CD4-positive, alpha-beta memory T cell (primary cell): ENCODE data around the gene ERCC6L. TPM values are rescaled to one million over a fixed set of nuclear protein-coding genes. Genes with fewer than 3 reads are reported as not detected.

Experiments used
- CTCF ChIA-PET: fragments of 350-600 bp; sonication (Branson Sonifier 250); formaldehyde crosslinking; loops from one replicate; lab custom pipeline; 2021; ENCODE audit warnings: inconsistent platforms; ENCODE audit not compliant: partially characterized antibody; lab: Charles Lee
- POLR2A ChIA-PET: fragments of 350-600 bp; sonication (Branson Sonifier 250); formaldehyde crosslinking; loops from one replicate; lab custom pipeline; 2021; ENCODE audit not compliant: partially characterized antibody; lab: Charles Lee
- DNase-seq, 5 donors: peaks; one replicate each; pipeline versions ENCODE4 v3.0.0 to v3.0.0-alpha.2; 2020 to 2022; ENCODE audit warnings: mixed read lengths in 1 of 5
- H3K27ac ChIP-seq: one replicate; pipeline ENCODE4 v1.7.0; 2013; ENCODE audit warnings: low read depth, low read length
- H3K27me3 ChIP-seq: 2 replicates; pipeline ENCODE4 v1.7.0; 2013; ENCODE audit warnings: mild to moderate bottlenecking, low read length, moderate library complexity; ENCODE audit not compliant: insufficient read depth
- H3K36me3 ChIP-seq: 2 replicates; pipeline ENCODE4 v1.7.0; 2013; ENCODE audit warnings: mild to moderate bottlenecking, low read length, moderate library complexity; ENCODE audit not compliant: insufficient read depth
- H3K4me1 ChIP-seq: 2 replicates; pipeline ENCODE4 v1.7.0; 2013; ENCODE audit warnings: mild to moderate bottlenecking, low read length, moderate library complexity; ENCODE audit not compliant: insufficient read depth
- H3K4me3 ChIP-seq, 2 donors: one replicate each; pipeline ENCODE4 v1.7.0; 2013; ENCODE audit warnings: low read length in 2 of 2, mild to moderate bottlenecking in 1 of 2
- H3K9me3 ChIP-seq, 2 donors: one replicate each; pipeline ENCODE4 v1.7.0; 2013; ENCODE audit warnings: low read length in 2 of 2, control low read depth in 1 of 2; ENCODE audit not compliant: control insufficient read depth in 1 of 2
- H3K27ac Mint-ChIP-seq, 7 donors: one replicate each; pipeline ENCODE4 v1.8.0; 2020 to 2021; ENCODE audit warnings: mixed read lengths in 7 of 7, mild to moderate bottlenecking in 6 of 7, inconsistent platforms in 3 of 7, moderate library complexity in 3 of 7
- H3K27me3 Mint-ChIP-seq, 2 donors: one replicate each; pipeline ENCODE4 v1.8.0; 2020 to 2021; ENCODE audit warnings: mixed read lengths in 2 of 2
- H3K36me3 Mint-ChIP-seq, 2 donors: one replicate each; pipeline ENCODE4 v1.8.0; 2020 to 2021; ENCODE audit warnings: mixed read lengths in 2 of 2, inconsistent platforms in 1 of 2, mild to moderate bottlenecking in 1 of 2
- H3K4me1 Mint-ChIP-seq, 4 donors: one replicate each; pipeline ENCODE4 v1.8.0; 2020 to 2021; ENCODE audit warnings: mixed read lengths in 4 of 4, mild to moderate bottlenecking in 1 of 4
- H3K4me3 Mint-ChIP-seq, 8 donors: one replicate each; pipeline ENCODE4 v1.8.0; 2020 to 2021; ENCODE audit warnings: mixed read lengths in 8 of 8, mild to moderate bottlenecking in 7 of 8, moderate library complexity in 6 of 8, inconsistent platforms in 3 of 8
- H3K9me3 Mint-ChIP-seq, 8 donors: one replicate each; pipeline ENCODE4 v1.8.0; 2020 to 2021; ENCODE audit warnings: mixed read lengths in 8 of 8, mild to moderate bottlenecking in 5 of 8, inconsistent platforms in 3 of 8, moderate library complexity in 1 of 8
- intact Hi-C: fragments of 100-400 bp; cut with micrococcal nuclease; formaldehyde crosslinking; loops from one replicate; pipeline ENCODE4 v1.15.1; 2023
- polyA plus RNA-seq, 2 donors: library from polyadenylated mRNA; unstranded; fragments of 300-500 nt; fragmentation: Illumina TruSeq; gene quantifications; one replicate each; pipeline ENCODE4 v1.2.3, GENCODE V29; 2021
- total RNA-seq, 2 experiments: library from RNA; stranded (reverse); gene quantifications; one replicate each; pipeline ENCODE4 v1.2.3, GENCODE V29; 2021

ERCC6L gene
- total and polyA plus RNA-seq, 4 experiments from 2014 or later, result 0.15 to 0.30 (median 0.26) TPM

- intact Hi-C loops, result no loop called here
These were observed 35.4 kb downstream of the ERCC6L start for GRCh38 chrX:72203421-72203820.

GRCh38 chrX:72202792-72203401 lies 35.9 kb downstream of the ERCC6L start:
- Mint-ChIP-seq H3K4me1 (no peaks in the 10 kb centered on the region), H3K27me3 (no peaks in the 10 kb centered on the region), H3K9me3 (no peaks in the 10 kb centered on the region), H3K4me3 (no peak overlapping the region), H3K36me3 (peaks cover 15 to 24% of the 10 kb centered on the region in 2 donors), H3K27ac (no peak overlapping the region)
- no peaks in the 10 kb centered on the region for H3K27me3 ChIP-seq
- no peaks in the 10 kb centered on the region for H3K9me3 ChIP-seq
- ChIA-PET CTCF (no interaction called here), POLR2A (no interaction called here)
- no peak overlapping the region for H3K27ac ChIP-seq
- no peaks in the 10 kb centered on the region for H3K4me1 ChIP-seq
- DNase-seq, result no peak
- H3K36me3 ChIP-seq, result no peaks in the 10 kb centered on the region
- H3K4me3 ChIP-seq, result no peak overlapping the region
- intact Hi-C loops, result no loop called here

More at GRCh38 chrX:72203421-72203820, 35.4 kb downstream of the ERCC6L start:
- Histone ChIP-seq H3K36me3 (no peaks in the 10 kb centered on the region), H3K4me3 (no peak overlapping the region), H3K27me3 (no peaks in the 10 kb centered on the region), H3K9me3 (no peaks in the 10 kb centered on the region), H3K4me1 (no peaks in the 10 kb centered on the region), H3K27ac (no peak overlapping the region)
- POLR2A ChIA-PET, result no interaction called here
- H3K36me3 Mint-ChIP-seq, result peaks cover 12 to 21% of the 10 kb centered on the region in 2 donors
- H3K27me3 Mint-ChIP-seq, result no peaks in the 10 kb centered on the region
- no peaks in the 10 kb centered on the region for H3K4me1 Mint-ChIP-seq
- no peaks in the 10 kb centered on the region for H3K9me3 Mint-ChIP-seq
- H3K27ac Mint-ChIP-seq, result no peak overlapping the region
- CTCF ChIA-PET, result no interaction called here
- H3K4me3 Mint-ChIP-seq, result no peak overlapping the region
- no peak for DNase-seq

DNA sequence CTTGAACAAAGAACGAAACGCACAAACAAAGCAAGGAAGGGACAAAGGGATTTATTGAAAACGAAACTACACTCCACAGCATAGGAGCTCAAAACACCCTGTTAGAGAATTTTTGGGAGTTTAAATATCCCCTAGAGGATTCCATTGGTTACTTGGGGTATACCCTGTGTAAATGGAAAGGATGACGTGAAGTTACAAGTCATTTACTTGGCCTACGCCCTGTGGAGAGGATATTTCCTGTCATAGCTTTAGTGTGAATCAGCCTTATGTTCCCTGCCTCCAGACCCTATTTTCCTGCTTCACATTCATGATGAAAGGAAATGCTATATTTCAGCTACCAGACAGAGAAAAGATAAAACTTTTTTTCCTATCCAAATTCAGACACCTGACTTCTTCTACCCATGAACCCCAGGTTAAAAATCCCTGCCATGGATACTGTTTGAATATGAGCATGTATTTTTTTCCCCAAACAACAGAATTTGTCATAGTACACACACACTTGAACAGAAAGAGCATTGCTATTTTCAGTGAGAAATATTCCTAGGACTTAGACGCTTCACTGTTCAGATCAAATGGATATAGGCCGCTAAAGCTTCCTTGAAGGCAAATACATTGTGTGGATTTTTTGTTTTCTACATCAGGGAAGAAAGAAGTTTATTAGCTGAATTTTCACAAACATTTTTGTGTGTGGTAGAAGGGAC lies 36.8 kb downstream of the ERCC6L start:
- peaks cover 14 to 25% of the 10 kb centered on the region in 2 donors for H3K36me3 Mint-ChIP-seq
- peak overlapping the region in 1 of 7 donors; percentile 35 for H3K27ac Mint-ChIP-seq

GRCh38 chrX:72182924-72183323 lies 55.9 kb downstream of the ERCC6L start:
- no peak for DNase-seq
- Histone ChIP-seq H3K27me3 (no peaks in the 10 kb centered on the region), H3K4me1 (peaks cover 24% of the 10 kb centered on the region), H3K4me3 (no peak overlapping the region), H3K9me3 (no peaks in the 10 kb centered on the region), H3K36me3 (no peaks in the 10 kb centered on the region), H3K27ac (no peak overlapping the region)
- intact Hi-C loops, result loop anchor here (5.0 to 10.0 kb wide), 2 partner anchors 51 to 52 kb away; partner anchors contain the start of genes ERCC6L and RTL5
- Mint-ChIP-seq H3K9me3 (no peaks in the 10 kb centered on the region), H3K27me3 (no peaks in the 10 kb centered on the region), H3K27ac (no peak overlapping the region), H3K36me3 (peaks cover 0 to 16% of the 10 kb centered on the region in 2 donors), H3K4me3 (no peak overlapping the region), H3K4me1 (peaks cover 6 to 13% (median 8%) of the 10 kb centered on the region in 4 donors)
- CTCF ChIA-PET, result no interaction called here
- POLR2A ChIA-PET, result interaction anchor here (0.6 to 2.7 kb wide), 2 partner anchors 79 to 94 kb away, joined by 3 to 28 read pairs; partner anchors contain the start of gene RPS4X

More for the DNA sequence above, 36.8 kb downstream of the ERCC6L start:
- Histone ChIP-seq H3K4me1 (no peaks in the 10 kb centered on the region), H3K4me3 (no peak overlapping the region), H3K27ac (no peak overlapping the region), H3K27me3 (no peaks in the 10 kb centered on the region), H3K9me3 (no peaks in the 10 kb centered on the region), H3K36me3 (no peaks in the 10 kb centered on the region)
- intact Hi-C loops, result no loop called here
- DNase-seq, result no peak
- CTCF ChIA-PET, result no interaction called here
- POLR2A ChIA-PET, result no interaction called here
- no peak overlapping the region for H3K4me3 Mint-ChIP-seq
- no peaks in the 10 kb centered on the region for H3K4me1 Mint-ChIP-seq
- no peaks in the 10 kb centered on the region for H3K9me3 Mint-ChIP-seq
- H3K27me3 Mint-ChIP-seq, result no peaks in the 10 kb centered on the region

DNA sequence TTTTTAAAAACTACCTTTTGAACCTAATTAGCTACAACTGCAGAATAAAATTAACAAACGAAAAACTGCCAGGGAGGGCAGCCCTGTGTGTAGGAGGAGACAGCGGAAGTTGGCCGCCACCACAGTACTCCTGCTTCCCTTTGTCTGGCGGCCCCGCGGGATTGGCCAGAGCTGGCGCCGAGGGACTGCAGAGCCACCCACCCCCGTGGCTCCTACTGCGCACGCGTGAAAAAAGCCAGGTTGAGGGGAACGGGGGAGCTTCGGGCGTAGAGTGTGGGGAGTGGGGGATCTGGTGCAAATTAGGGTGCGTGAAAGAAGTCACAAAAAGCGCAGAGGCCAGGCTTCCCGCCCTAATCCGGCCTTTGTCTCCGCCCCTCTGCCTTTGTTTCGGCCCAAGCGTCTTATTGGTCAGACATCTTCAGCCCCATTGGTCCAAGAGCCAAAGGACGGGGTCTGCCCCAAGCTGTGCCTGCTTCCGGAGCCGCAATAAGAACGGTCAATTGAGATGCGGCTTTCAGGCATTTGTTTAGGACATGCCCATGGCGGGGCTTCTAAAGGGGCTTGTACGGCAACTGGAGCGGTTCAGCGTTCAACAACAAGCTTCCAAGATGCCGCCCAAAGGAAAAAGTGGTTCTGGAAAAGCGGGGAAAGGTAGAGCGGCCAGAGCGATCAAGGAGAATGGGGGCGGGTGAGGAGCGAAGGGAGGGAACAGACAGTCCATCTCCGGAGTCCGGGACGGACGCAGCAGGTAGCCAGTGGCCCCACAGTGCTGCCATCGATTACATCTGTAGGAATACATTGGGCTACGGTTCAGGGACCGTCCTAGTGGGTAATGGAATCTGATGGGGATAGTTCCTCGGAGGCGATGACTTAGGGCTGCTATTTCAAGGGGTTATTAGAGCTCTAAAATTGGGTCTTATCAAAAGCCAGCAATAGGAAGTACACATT lies 57.4 kb downstream of the ERCC6L start, which contains the start of gene PIN4:
Gene PIN4 (plus strand): TSS at position 580 of the 948 bp plus-strand sequence. CDS start 29 bp downstream, at position 609.
- peak within 1 kb of the TSS; percentile 68 for H3K27ac ChIP-seq
- H3K4me3 ChIP-seq, result peak within 1 kb of the TSS; percentile 69
- intact Hi-C loops, result loop anchor here (1.0 to 10.0 kb wide), 5 partner anchors 12 to 163 kb away; partner anchors contain the start of genes ERCC6L, RPS4X and RTL5
- H3K36me3 Mint-ChIP-seq, result peaks cover 0 to 9% of the 10 kb centered on the region in 2 donors
- no peak within 1 kb of the TSS for H3K27ac Mint-ChIP-seq
- H3K4me3 Mint-ChIP-seq, result peak within 1 kb of the TSS in 1 of 8 donors; percentile 17
- no peaks in the 10 kb centered on the region for H3K36me3 ChIP-seq
- H3K9me3 Mint-ChIP-seq, result no peaks in the 10 kb centered on the region
- no peaks in the 10 kb centered on the region for H3K9me3 ChIP-seq
- H3K4me1 Mint-ChIP-seq, result peaks cover 6 to 13% (median 8%) of the 10 kb centered on the region in 4 donors
- peak; percentile 82 to 87 (median 84) for DNase-seq
- CTCF ChIA-PET, result interaction anchor here (0.7 to 2.0 kb wide), 4 partner anchors 50 to 182 kb away, joined by 3 to 11 read pairs (median 4); partner anchors contain the start of genes RPS4X and RTL5
- H3K27me3 ChIP-seq, result no peaks in the 10 kb centered on the region
- peaks cover 24% of the 10 kb centered on the region for H3K4me1 ChIP-seq
- POLR2A ChIA-PET, result interaction anchor here (0.5 to 2.7 kb wide), 21 partner anchors 10 to 189 kb away, joined by 3 to 28 read pairs (median 4); partner anchors contain the start of genes RPS4X and RTL5
- H3K27me3 Mint-ChIP-seq, result no peaks in the 10 kb centered on the region

DNA sequence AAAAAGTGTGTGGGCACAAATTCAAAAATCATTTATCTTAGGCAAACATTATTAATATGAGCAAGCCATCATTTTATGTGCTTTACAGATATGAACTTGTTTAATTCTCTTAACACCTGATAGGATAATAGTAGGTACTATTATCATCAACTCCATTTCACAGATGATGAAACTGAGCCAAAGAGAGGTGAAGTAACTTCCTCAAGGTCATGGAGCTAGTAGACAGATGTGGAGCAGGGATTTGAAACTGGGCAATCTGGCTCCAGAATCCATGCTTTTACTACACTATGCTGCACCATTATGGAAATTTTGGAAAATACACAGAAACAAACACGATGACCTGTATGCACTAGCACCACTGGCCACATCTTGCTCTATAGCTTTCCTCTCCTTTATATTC lies 58.3 kb downstream of the ERCC6L start:
- ChIA-PET CTCF (interaction anchor here (0.7 to 2.0 kb wide), 3 partner anchors 75 to 181 kb away, joined by 3 to 11 read pairs (median 3); partner anchors contain the start of gene RPS4X), POLR2A (interaction anchor here (0.6 to 2.7 kb wide), 17 partner anchors 9 to 188 kb away, joined by 3 to 28 read pairs (median 4); partner anchors contain the start of genes RPS4X and RTL5)
- H3K4me3 ChIP-seq, result peak overlapping the region in 1 of 2 donors; percentile 69
- DNase-seq, result no peak
- Mint-ChIP-seq H3K27ac (peak overlapping the region in 1 of 7 donors; percentile 21), H3K27me3 (no peaks in the 10 kb centered on the region), H3K36me3 (peaks cover 0 to 5% of the 10 kb centered on the region in 2 donors), H3K9me3 (no peaks in the 10 kb centered on the region), H3K4me1 (peaks cover 5 to 12% (median 7%) of the 10 kb centered on the region in 4 donors), H3K4me3 (peak overlapping the region in 2 of 8 donors; percentile 17 to 26)
- peak overlapping the region; percentile 68 for H3K27ac ChIP-seq
- H3K36me3 ChIP-seq, result no peaks in the 10 kb centered on the region
- H3K4me1 ChIP-seq, result peaks cover 24% of the 10 kb centered on the region
- intact Hi-C loops, result loop anchor here (2.0 to 10.0 kb wide), 4 partner anchors 48 to 162 kb away; partner anchors contain the start of genes ERCC6L, RPS4X and RTL5
- no peaks in the 10 kb centered on the region for H3K9me3 ChIP-seq
- no peaks in the 10 kb centered on the region for H3K27me3 ChIP-seq
